B cell (primary cell): Measurements from ENCODE around the gene KLF7.

Experiments
- CTCF ChIP-seq: fragments of 200-600 bp; IDR thresholded peaks from one replicate; pipeline ENCODE4 v1.8.0; 2022; ENCODE audit warnings: antibody characterized with exemption, mild to moderate bottlenecking
- EZH2 ChIP-seq: IDR thresholded peaks from 2 replicates; pipeline ENCODE4 v1.6.1; 2012; ENCODE audit warnings: borderline replicate concordance, low read depth, mild to moderate bottlenecking, moderate library complexity, low read length; ENCODE audit not compliant: insufficient read depth, poor library complexity, severe bottlenecking

DNA sequence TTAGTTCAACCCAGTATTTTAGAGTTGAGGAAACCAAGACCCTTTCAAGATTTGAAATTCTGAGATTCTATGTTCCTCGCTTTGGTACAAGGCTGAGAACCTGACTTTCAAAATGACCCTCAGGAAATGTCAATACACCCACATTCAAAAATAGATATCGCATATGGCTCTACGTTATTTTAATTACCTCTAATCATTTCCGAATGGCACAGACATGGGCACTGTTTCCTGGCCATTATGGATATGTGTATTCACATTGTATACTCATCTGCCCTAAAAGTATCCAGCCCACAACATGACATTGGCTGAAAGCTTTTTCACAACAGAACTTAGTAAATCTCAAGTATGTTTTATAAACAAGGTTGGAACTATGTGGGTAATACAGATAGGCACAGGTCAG is 6.7 kb downstream of the KLF7 start:
- TF ChIP-seq EZH2 (no peak), CTCF (no peak)
